22Rv1 (cell line): ENCODE measurements around the gene SFXN1.

Experiments
- CTCF ChIP-seq: fragments of 450-650 bp; IDR thresholded peaks from 2 replicates; pipeline ENCODE4 v1.5.1; 2017; ENCODE audit warnings: mild to moderate bottlenecking
- ZFX ChIP-seq: fragments of 450-650 bp; IDR thresholded peaks from 2 replicates; pipeline ENCODE4 v1.6.1; 2017; ENCODE audit warnings: antibody characterized with exemption, borderline replicate concordance

GRCh38 chr5:175484322-175484721, 6.0 kb downstream of the SFXN1 start:
- TF ChIP-seq CTCF (no peak), ZFX (no peak)
